Skeletal muscle satellite cell (primary cell): ENCODE measurements around the gene FEM1B.
A peak's percentile ranks its signal among the peaks of the same experiment; 100 is the strongest.

Experiments used
- H3K27me3 ChIP-seq: 2 replicates; pipeline ENCODE4 v1.7.0; 2013; ENCODE audit warnings: low read length; ENCODE audit not compliant: control insufficient read depth, insufficient read depth
- H3K36me3 ChIP-seq: 2 replicates; pipeline ENCODE4 v1.7.0; 2013; ENCODE audit warnings: mild to moderate bottlenecking, control low read depth, low read length; ENCODE audit not compliant: insufficient read depth
- H3K4me1 ChIP-seq: 2 replicates; pipeline ENCODE4 v1.7.0; 2013; ENCODE audit warnings: low read length; ENCODE audit not compliant: control insufficient read depth, insufficient read depth
- H3K4me2 ChIP-seq: 2 replicates; pipeline ENCODE4 v1.7.0; 2013; ENCODE audit warnings: mild to moderate bottlenecking, low read length
- H3K4me3 ChIP-seq: 2 replicates; pipeline ENCODE4 v1.7.0; 2013; ENCODE audit warnings: low read length
- H3K9ac ChIP-seq: 2 replicates; pipeline ENCODE4 v1.7.0; 2013; ENCODE audit warnings: mild to moderate bottlenecking, low read depth, low read length, moderate library complexity
- H3K9me3 ChIP-seq: replicated peaks from 2 replicates; pipeline ENCODE4 v1.7.0; 2013; ENCODE audit warnings: mild to moderate bottlenecking, control low read depth, low read length

Gene FEM1B

GRCh38 chr15:68336516-68336915 lies 59.0 kb downstream of the FEM1B start:
- no peaks in the 10 kb centered on the region for H3K36me3 ChIP-seq
- no peak overlapping the region for H3K9ac ChIP-seq
- no peaks in the 10 kb centered on the region for H3K27me3 ChIP-seq
- H3K4me2 ChIP-seq: no peak overlapping the region
- H3K4me1 ChIP-seq: peaks cover 51% of the 10 kb centered on the region
- no peaks in the 10 kb centered on the region for H3K9me3 ChIP-seq
- no peak overlapping the region for H3K4me3 ChIP-seq

GRCh38 chr15:68337826-68338225 lies 60.3 kb downstream of the FEM1B start:
- H3K36me3 ChIP-seq: no peaks in the 10 kb centered on the region
- H3K9ac ChIP-seq: no peak overlapping the region
- no peaks in the 10 kb centered on the region for H3K27me3 ChIP-seq
- no peaks in the 10 kb centered on the region for H3K9me3 ChIP-seq
- H3K4me2 ChIP-seq: no peak overlapping the region
- no peak overlapping the region for H3K4me3 ChIP-seq
- peaks cover 64% of the 10 kb centered on the region for H3K4me1 ChIP-seq

GRCh38 chr15:68339481-68339880 lies 61.9 kb downstream of the FEM1B start:
- Histone ChIP-seq H3K27me3 (no peaks in the 10 kb centered on the region), H3K36me3 (no peaks in the 10 kb centered on the region), H3K4me1 (peaks cover 52% of the 10 kb centered on the region), H3K9me3 (no peaks in the 10 kb centered on the region), H3K4me2 (no peak overlapping the region), H3K4me3 (no peak overlapping the region), H3K9ac (no peak overlapping the region)

GRCh38 chr15:68340726-68341671 lies 63.5 kb downstream of the FEM1B start:
- no peaks in the 10 kb centered on the region for H3K36me3 ChIP-seq
- H3K4me3 ChIP-seq: no peak overlapping the region
- H3K27me3 ChIP-seq: no peaks in the 10 kb centered on the region
- H3K4me2 ChIP-seq: peak overlapping the region; percentile 33
- no peaks in the 10 kb centered on the region for H3K9me3 ChIP-seq
- peak overlapping the region; percentile 29 for H3K9ac ChIP-seq
- H3K4me1 ChIP-seq: peaks cover 37% of the 10 kb centered on the region

GRCh38 chr15:68341760-68342725 lies 64.5 kb downstream of the FEM1B start:
- Histone ChIP-seq H3K4me1 (peaks cover 44% of the 10 kb centered on the region), H3K27me3 (no peaks in the 10 kb centered on the region), H3K36me3 (no peaks in the 10 kb centered on the region), H3K4me2 (no peak overlapping the region), H3K4me3 (no peak overlapping the region), H3K9ac (peak overlapping the region; percentile 29), H3K9me3 (no peaks in the 10 kb centered on the region)

- Histone ChIP-seq H3K4me2 (no peak overlapping the region), H3K9me3 (no peaks in the 10 kb centered on the region), H3K4me1 (peaks cover 51% of the 10 kb centered on the region), H3K9ac (no peak overlapping the region), H3K27me3 (no peaks in the 10 kb centered on the region), H3K36me3 (no peaks in the 10 kb centered on the region), H3K4me3 (no peak overlapping the region)
Measured at GRCh38 chr15:68343579-68344225, 66.2 kb downstream of the FEM1B start.

- Histone ChIP-seq H3K27me3 (no peaks in the 10 kb centered on the region), H3K9me3 (no peaks in the 10 kb centered on the region), H3K4me1 (peaks cover 54% of the 10 kb centered on the region), H3K36me3 (no peaks in the 10 kb centered on the region), H3K4me3 (no peak overlapping the region), H3K9ac (no peak overlapping the region), H3K4me2 (no peak overlapping the region)
Measured at GRCh38 chr15:68344600-68344999, 67.1 kb downstream of the FEM1B start.
